ENCODE results near the gene VPS41.

- TF ChIP-seq POLR2A (IDR thresholded peaks at IDR 0.05; ENCODE audit: low read depth, low read length) (no peak), POLR2AphosphoS5 (IDR thresholded peaks at IDR 0.05; ENCODE audit: low read depth, low read length) (no peak), SPI1 (IDR thresholded peaks at IDR 0.05; ENCODE audit: low read depth, low read length) (no peak)
Observed at GRCh38 chr7:38834357-38834756, 74.6 kb downstream of the VPS41 start.

Measured in GM12891 (cell line).